Right renal cortex interstitium (tissue), 3 donors: ENCODE results near the gene THOP1. TPM values are rescaled to one million over a fixed set of nuclear protein-coding genes. Genes with fewer than 3 reads are reported as not detected.

ENCODE experiments used
- DNase-seq, 3 donors: peaks; one replicate each; pipeline ENCODE4 v3.0.0-alpha.2; 2013; ENCODE audit warnings: low read depth in 3 of 3, low spot score in 2 of 3
- polyA plus RNA-seq, 3 donors: library from polyadenylated mRNA; unstranded; fragments of 120-200 nt; gene quantifications; one replicate each; pipeline ENCODE4 v1.2.1, GENCODE V29; 2013; ENCODE audit not compliant: insufficient read length in 3 of 3

The THOP1 gene
- polyA plus RNA-seq, 3 donors: 37.8 to 48.9 (median 41.8) TPM

GRCh38 chr19:2799273-2800020 lies 14.1 kb downstream of the THOP1 start:
- no peak for DNase-seq

- DNase-seq: no peak
Observed at GRCh38 chr19:2800506-2800905, 15.2 kb downstream of the THOP1 start.

- no peak for DNase-seq
Observed at GRCh38 chr19:2802826-2803225, 17.5 kb downstream of the THOP1 start.

- DNase-seq: no peak
Observed at GRCh38 chr19:2803486-2804155, 18.3 kb downstream of the THOP1 start.

- DNase-seq: no peak
Observed at GRCh38 chr19:2804156-2805004, 19.1 kb downstream of the THOP1 start.

GRCh38 chr19:2805261-2805900 lies 20.1 kb downstream of the THOP1 start:
- no peak for DNase-seq

- DNase-seq: no peak
Observed at GRCh38 chr19:2805991-2806649, 20.8 kb downstream of the THOP1 start.

- no peak for DNase-seq
Observed at GRCh38 chr19:2806736-2807378, 21.6 kb downstream of the THOP1 start.

GRCh38 chr19:2807379-2808128 lies 22.3 kb downstream of the THOP1 start:
- no peak for DNase-seq

GRCh38 chr19:2808129-2808941 lies 23.0 kb downstream of the THOP1 start:
- no peak for DNase-seq

GRCh38 chr19:2809387-2810140 lies 24.3 kb downstream of the THOP1 start:
- DNase-seq: no peak

GRCh38 chr19:2810141-2811091 lies 25.1 kb downstream of the THOP1 start:
- no peak for DNase-seq

GRCh38 chr19:2811221-2811722 lies 26.0 kb downstream of the THOP1 start:
- no peak for DNase-seq

GRCh38 chr19:2811735-2812413 lies 26.6 kb downstream of the THOP1 start:
- no peak for DNase-seq

GRCh38 chr19:2812414-2813234 lies 27.3 kb downstream of the THOP1 start:
- DNase-seq: no peak
